ENCODE results near the gene EPHA7. TPM values are rescaled to one million over a fixed set of nuclear protein-coding genes. Genes with fewer than 3 reads are reported as not detected.

The EPHA7 gene
- total RNA-seq, 4 donors from 2014 or later: 0.07 to 0.88 (median 0.14) TPM

DNA sequence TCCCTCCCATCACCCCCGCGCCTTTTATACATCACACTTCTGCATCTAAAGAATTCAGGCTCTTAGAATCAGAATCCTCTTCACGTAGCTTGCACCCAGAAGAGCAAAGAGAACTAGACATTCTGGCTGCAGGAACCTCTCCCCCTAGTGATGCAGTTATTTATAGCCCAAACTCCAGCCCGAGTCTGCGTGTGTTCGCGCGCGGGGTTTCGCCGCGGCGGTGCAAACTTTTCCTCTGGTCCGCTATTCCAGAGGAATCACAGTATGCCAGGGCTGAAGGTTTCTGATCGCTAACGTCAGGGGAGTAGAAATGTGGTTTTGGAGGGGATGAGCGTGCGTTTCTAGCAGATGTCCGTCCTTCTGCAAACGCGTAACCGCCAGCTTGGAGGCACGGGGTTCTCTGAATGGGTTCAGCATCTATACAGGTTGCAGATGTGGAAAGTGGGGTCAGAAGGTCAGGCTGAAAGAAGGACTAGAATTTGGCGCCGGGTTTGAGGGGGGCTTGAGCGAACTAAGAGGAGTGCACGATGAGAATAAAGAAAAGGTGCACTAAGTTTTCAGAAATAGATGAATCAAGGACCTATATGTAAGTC, 1.8 kb downstream of the EPHA7 start:
- H3K27me3 ChIP-seq: peaks cover 67 to 88% (median 78%) of the 10 kb centered on the region in 3 donors
- TF ChIP-seq, protein P1, sequence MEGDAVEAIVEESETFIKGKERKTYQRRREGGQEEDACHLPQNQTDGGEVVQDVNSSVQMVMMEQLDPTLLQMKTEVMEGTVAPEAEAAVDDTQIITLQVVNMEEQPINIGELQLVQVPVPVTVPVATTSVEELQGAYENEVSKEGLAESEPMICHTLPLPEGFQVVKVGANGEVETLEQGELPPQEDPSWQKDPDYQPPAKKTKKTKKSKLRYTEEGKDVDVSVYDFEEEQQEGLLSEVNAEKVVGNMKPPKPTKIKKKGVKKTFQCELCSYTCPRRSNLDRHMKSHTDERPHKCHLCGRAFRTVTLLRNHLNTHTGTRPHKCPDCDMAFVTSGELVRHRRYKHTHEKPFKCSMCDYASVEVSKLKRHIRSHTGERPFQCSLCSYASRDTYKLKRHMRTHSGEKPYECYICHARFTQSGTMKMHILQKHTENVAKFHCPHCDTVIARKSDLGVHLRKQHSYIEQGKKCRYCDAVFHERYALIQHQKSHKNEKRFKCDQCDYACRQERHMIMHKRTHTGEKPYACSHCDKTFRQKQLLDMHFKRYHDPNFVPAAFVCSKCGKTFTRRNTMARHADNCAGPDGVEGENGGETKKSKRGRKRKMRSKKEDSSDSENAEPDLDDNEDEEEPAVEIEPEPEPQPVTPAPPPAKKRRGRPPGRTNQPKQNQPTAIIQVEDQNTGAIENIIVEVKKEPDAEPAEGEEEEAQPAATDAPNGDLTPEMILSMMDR (IDR thresholded peaks at IDR 0.05 in 4 of 5, conservative IDR thresholded peaks at IDR 0.05 in 1 of 5): no peak
- TF ChIP-seq POLR2A (IDR thresholded peaks at IDR 0.05): no peak
- ATAC-seq: no peak
- peaks cover 21 to 23% of the 10 kb centered on the region in 2 donors for H3K4me1 ChIP-seq
- peak overlapping the region; percentile 21 to 52 (median 40) for H3K4me3 ChIP-seq
- H3K36me3 ChIP-seq: no peaks in the 10 kb centered on the region
- H3K9me3 ChIP-seq: no peaks in the 10 kb centered on the region
- in situ Hi-C loops (cut with MboI; ENCODE audit: low sequenced_read_pairs in 4 of 4): no loop called here
- DNase-seq: no peak
- H3K27ac ChIP-seq: no peak overlapping the region
- intact Hi-C loops (cut with DNase I; ENCODE audit: low total_unique reads): no loop called here

DNA sequence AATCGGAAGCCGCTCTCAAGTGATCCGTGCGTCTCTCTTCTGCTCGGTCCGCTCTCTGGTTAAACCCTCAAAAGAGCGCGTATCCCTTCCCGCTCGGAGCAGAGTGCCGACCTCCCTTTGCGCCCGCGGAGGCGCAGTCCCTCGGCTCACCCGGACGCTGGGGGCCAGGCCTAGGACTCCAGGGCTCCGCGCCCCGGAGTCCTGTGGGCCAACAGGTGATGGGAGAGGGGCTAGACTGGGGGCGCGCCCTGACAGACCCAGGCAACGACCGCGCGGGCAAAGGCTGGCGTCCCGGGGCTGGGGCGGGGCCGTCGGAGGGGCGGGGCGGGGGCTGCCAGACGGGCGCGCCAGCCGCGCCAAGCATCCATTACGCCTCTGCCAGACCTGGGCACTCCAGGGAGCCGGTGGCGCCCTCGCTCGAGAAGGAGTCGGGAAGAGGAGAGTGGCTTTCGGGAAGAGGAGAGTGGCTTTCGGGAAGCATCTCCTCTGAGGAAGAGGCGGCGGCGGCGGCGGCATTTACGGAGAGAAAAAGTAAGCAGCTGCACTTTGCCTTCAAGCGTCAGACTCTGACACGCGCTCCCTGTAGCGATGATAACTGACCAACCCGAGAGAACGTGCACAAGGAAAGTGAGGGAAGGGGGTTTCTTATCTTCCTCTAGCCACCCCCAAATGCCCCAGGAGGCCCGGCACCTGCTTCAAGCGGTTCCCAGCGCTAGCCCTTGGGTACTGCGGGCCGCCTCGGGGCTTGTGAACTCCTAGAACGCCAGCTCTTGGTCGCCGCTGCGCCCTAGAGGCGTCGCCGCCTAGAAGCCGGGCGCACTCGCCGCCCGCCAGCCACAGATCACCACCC, 2.6 kb downstream of the EPHA7 start:
- intact Hi-C loops (cut with DNase I; ENCODE audit: low total_unique reads): no loop called here

DNA sequence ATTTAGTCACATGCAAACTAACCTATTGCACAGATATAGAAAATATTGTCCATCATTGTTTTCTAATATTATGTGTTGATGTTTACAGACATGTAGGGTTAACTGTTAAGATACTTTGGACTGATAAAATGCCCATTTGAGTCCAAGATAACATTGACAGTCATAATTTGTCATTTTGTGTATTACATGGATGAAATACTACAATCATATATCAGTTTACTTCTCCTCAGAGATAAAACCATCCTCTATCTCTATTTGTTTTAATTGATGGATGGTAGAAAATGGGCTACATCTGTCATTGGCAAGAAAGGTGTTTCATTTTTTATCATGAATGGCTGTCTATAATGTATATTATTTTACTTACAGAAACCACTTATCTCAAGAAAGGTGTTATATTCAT, 6.2 kb downstream of the EPHA7 start:
- Histone ChIP-seq H3K27ac (no peak overlapping the region), H3K9me3 (no peaks in the 10 kb centered on the region), H3K4me3 (no peak overlapping the region), H3K27me3 (peaks cover 42 to 52% (median 43%) of the 10 kb centered on the region in 3 donors), H3K36me3 (no peaks in the 10 kb centered on the region), H3K4me1 (peaks cover 6 to 13% of the 10 kb centered on the region in 2 donors)
- in situ Hi-C loops (cut with MboI; ENCODE audit: low sequenced_read_pairs in 4 of 4) (no loop called here), intact Hi-C loops (cut with DNase I; ENCODE audit: low total_unique reads) (no loop called here)
- DNase-seq: no peak
- no peak for ATAC-seq
- TF ChIP-seq, protein P1 (IDR thresholded peaks at IDR 0.05 in 4 of 5, conservative IDR thresholded peaks at IDR 0.05 in 1 of 5): no peak
- no peak for TF ChIP-seq POLR2A (IDR thresholded peaks at IDR 0.05)

More for the DNA sequence above, 2.6 kb downstream of the EPHA7 start:
- H3K27ac ChIP-seq: no peak overlapping the region
- in situ Hi-C loops (cut with MboI; ENCODE audit: low sequenced_read_pairs in 4 of 4): no loop called here
- no peaks in the 10 kb centered on the region for H3K36me3 ChIP-seq
- H3K4me1 ChIP-seq: peaks cover 21 to 23% of the 10 kb centered on the region in 2 donors
- H3K9me3 ChIP-seq: no peaks in the 10 kb centered on the region
- H3K4me3 ChIP-seq: peak overlapping the region; percentile 21 to 52 (median 40)
- TF ChIP-seq, protein P1 (IDR thresholded peaks at IDR 0.05 in 4 of 5, conservative IDR thresholded peaks at IDR 0.05 in 1 of 5): no peak
- TF ChIP-seq POLR2A (IDR thresholded peaks at IDR 0.05): no peak
- no peak for DNase-seq
- no peak for ATAC-seq
- peaks cover 64 to 81% (median 72%) of the 10 kb centered on the region in 3 donors for H3K27me3 ChIP-seq

DNA sequence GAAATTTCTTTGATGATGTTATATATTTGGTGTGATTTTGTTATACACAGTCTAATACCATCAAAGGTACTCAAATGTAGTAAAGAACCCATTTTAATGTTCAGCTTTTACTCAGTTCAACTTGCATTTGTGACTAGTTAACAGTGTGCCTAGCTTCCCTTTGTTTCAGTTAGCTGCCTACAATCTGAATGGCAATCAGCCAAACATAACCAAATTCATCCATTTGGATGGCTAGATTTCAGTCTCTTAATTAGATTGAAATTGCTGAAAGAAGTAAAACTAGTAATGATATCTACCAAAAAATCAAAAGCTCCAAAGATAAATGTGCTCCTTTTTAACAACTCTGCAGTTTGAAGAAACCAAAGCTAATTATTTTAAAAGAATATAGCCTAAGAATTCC, 6.9 kb downstream of the EPHA7 start:
- Histone ChIP-seq H3K4me1 (peaks cover 0 to 6% of the 10 kb centered on the region in 2 donors), H3K27ac (no peak overlapping the region), H3K36me3 (no peaks in the 10 kb centered on the region), H3K9me3 (no peaks in the 10 kb centered on the region), H3K4me3 (no peak overlapping the region), H3K27me3 (peaks cover 35 to 44% (median 35%) of the 10 kb centered on the region in 3 donors)
- DNase-seq: no peak
- in situ Hi-C loops (cut with MboI; ENCODE audit: low sequenced_read_pairs in 4 of 4): no loop called here
- TF ChIP-seq, protein P1 (IDR thresholded peaks at IDR 0.05 in 4 of 5, conservative IDR thresholded peaks at IDR 0.05 in 1 of 5): no peak
- TF ChIP-seq POLR2A (IDR thresholded peaks at IDR 0.05): no peak
- ATAC-seq: no peak
- intact Hi-C loops (cut with DNase I; ENCODE audit: low total_unique reads): no loop called here
